SJSA1 (cell line): ENCODE measurements around the gene USP24. TPM values are rescaled to one million over a fixed set of nuclear protein-coding genes. Genes with fewer than 3 reads are reported as not detected.
"Not testable (repeated sequence)": the region's sequence is repeated elsewhere in the genome, so short reads cannot be mapped to it uniquely, and the experiment has no call there.

ENCODE experiments used
- DNase-seq, 2 experiments: peaks; one replicate each; pipeline ENCODE4 v3.0.0-alpha.2; 2015 to 2020; ENCODE audit warnings: low spot score in 2 of 2, low read depth in 1 of 2
- H3K27ac ChIP-seq: fragments of 250-450 bp; sonication (Bioruptor Pico); 2 replicates; pipeline ENCODE4 v1.5.1; 2020; ENCODE audit warnings: mild to moderate bottlenecking, moderate library complexity
- H3K27me3 ChIP-seq: fragments of 250-450 bp; sonication (Bioruptor Pico); replicated peaks from 2 replicates; pipeline ENCODE4 v1.5.1; 2020; ENCODE audit warnings: mild to moderate bottlenecking, moderate library complexity
- H3K36me3 ChIP-seq: fragments of 250-450 bp; sonication (Bioruptor Pico); 2 replicates; pipeline ENCODE4 v1.5.1; 2020; ENCODE audit warnings: mild to moderate bottlenecking
- H3K4me1 ChIP-seq: fragments of 250-450 bp; sonication (Bioruptor Pico); replicated peaks from 2 replicates; pipeline ENCODE4 v1.6.1; 2021; ENCODE audit warnings: mild to moderate bottlenecking
- H3K4me3 ChIP-seq: fragments of 250-450 bp; sonication (Bioruptor Pico); 2 replicates; pipeline ENCODE4 v1.5.1; 2020; ENCODE audit warnings: mild to moderate bottlenecking
- H3K9me3 ChIP-seq: fragments of 250-450 bp; sonication (Bioruptor Pico); replicated peaks from 2 replicates; pipeline ENCODE4 v1.5.1; 2020; ENCODE audit warnings: mild to moderate bottlenecking
- total RNA-seq: library from RNA; depleted of rRNA; stranded (reverse); fragments of >200 nt; shearing (Covaris generic); gene quantifications from 2 replicates; pipeline ENCODE4 v1.2.3, GENCODE V29; 2014

Gene USP24
- total RNA-seq, 1 experiment from 2014 or later, result 24.4 TPM

GRCh38 chr1:55239548-55239947, 24.4 kb upstream of the USP24 start:
- no peak overlapping the region for H3K4me3 ChIP-seq
- H3K9me3 ChIP-seq, result no peaks in the 10 kb centered on the region
- no peak for DNase-seq

GRCh38 chr1:55235722-55236121, 20.6 kb upstream of the USP24 start:
- H3K36me3 ChIP-seq, result no peaks in the 10 kb centered on the region
- H3K9me3 ChIP-seq, result no peaks in the 10 kb centered on the region
- peaks cover 24% of the 10 kb centered on the region for H3K4me1 ChIP-seq
- no peak overlapping the region for H3K4me3 ChIP-seq
- H3K27ac ChIP-seq, result peak overlapping the region; percentile 17; the same call in 1 of the 2 replicates
- DNase-seq, result peak; percentile 50 to 71
- H3K27me3 ChIP-seq, result no peaks in the 10 kb centered on the region

More at GRCh38 chr1:55239548-55239947, 24.4 kb upstream of the USP24 start:
- no peak overlapping the region for H3K27ac ChIP-seq
- H3K27me3 ChIP-seq, result no peaks in the 10 kb centered on the region
- H3K4me1 ChIP-seq, result peaks cover 10% of the 10 kb centered on the region
- no peaks in the 10 kb centered on the region for H3K36me3 ChIP-seq

- Histone ChIP-seq H3K4me3 (no peak overlapping the region), H3K27ac (no peak overlapping the region), H3K27me3 (no peaks in the 10 kb centered on the region), H3K36me3 (no peaks in the 10 kb centered on the region), H3K9me3 (no peaks in the 10 kb centered on the region), H3K4me1 (peaks cover 24% of the 10 kb centered on the region)
- no peak for DNase-seq
These were observed 18.9 kb upstream of the USP24 start for GRCh38 chr1:55234016-55234415.

GRCh38 chr1:55233145-55233777, 18.1 kb upstream of the USP24 start:
- Histone ChIP-seq H3K9me3 (no peaks in the 10 kb centered on the region), H3K27me3 (no peaks in the 10 kb centered on the region), H3K36me3 (no peaks in the 10 kb centered on the region), H3K27ac (peak overlapping the region; percentile 33; the same call in 1 of the 2 replicates), H3K4me1 (peaks cover 24% of the 10 kb centered on the region), H3K4me3 (no peak overlapping the region)
- DNase-seq, result peak; percentile 74 to 82

- no peaks in the 10 kb centered on the region for H3K36me3 ChIP-seq
- no peak for DNase-seq
- H3K27ac ChIP-seq, result no peak overlapping the region
- H3K9me3 ChIP-seq, result no peaks in the 10 kb centered on the region; the same call in 1 of the 2 replicates
- H3K4me1 ChIP-seq, result peaks cover 24% of the 10 kb centered on the region
- H3K4me3 ChIP-seq, result no peak overlapping the region
- H3K27me3 ChIP-seq, result no peaks in the 10 kb centered on the region
These were observed 17.4 kb upstream of the USP24 start for GRCh38 chr1:55232448-55233144.

GRCh38 chr1:55231745-55232144, 16.6 kb upstream of the USP24 start:
- Histone ChIP-seq H3K27ac (no peak overlapping the region), H3K27me3 (no peaks in the 10 kb centered on the region)
- no peak for DNase-seq

GRCh38 chr1:55230659-55231058, 15.5 kb upstream of the USP24 start:
- no peak for DNase-seq
- Histone ChIP-seq H3K27ac (no peak overlapping the region), H3K4me1 (peaks cover 20% of the 10 kb centered on the region), H3K9me3 (peaks cover 4% of the 10 kb centered on the region; the same call in 1 of the 2 replicates), H3K27me3 (no peaks in the 10 kb centered on the region), H3K4me3 (no peak overlapping the region), H3K36me3 (no peaks in the 10 kb centered on the region)

More at GRCh38 chr1:55231745-55232144, 16.6 kb upstream of the USP24 start:
- no peaks in the 10 kb centered on the region for H3K36me3 ChIP-seq
- peaks cover 4% of the 10 kb centered on the region; the same call in 1 of the 2 replicates for H3K9me3 ChIP-seq
- H3K4me1 ChIP-seq, result peaks cover 24% of the 10 kb centered on the region
- no peak overlapping the region for H3K4me3 ChIP-seq

- not testable (repeated sequence) for H3K27ac ChIP-seq, H3K4me3 ChIP-seq, H3K27me3 ChIP-seq, H3K9me3 ChIP-seq, DNase-seq, H3K36me3 ChIP-seq
- peaks cover 14% of the 10 kb centered on the region for H3K4me1 ChIP-seq
These were observed 14.6 kb upstream of the USP24 start for GRCh38 chr1:55229726-55230125.

- DNase-seq, result no peak
- Histone ChIP-seq H3K27ac (no peak overlapping the region), H3K4me3 (no peak overlapping the region), H3K36me3 (no peaks in the 10 kb centered on the region), H3K4me1 (no peaks in the 10 kb centered on the region), H3K9me3 (peaks cover 4% of the 10 kb centered on the region; the same call in 1 of the 2 replicates), H3K27me3 (no peaks in the 10 kb centered on the region)
These were observed 10.1 kb upstream of the USP24 start for GRCh38 chr1:55225228-55225627.

GRCh38 chr1:55224729-55225128, 9.6 kb upstream of the USP24 start:
- Histone ChIP-seq H3K4me1 (no peaks in the 10 kb centered on the region), H3K9me3 (peaks cover 4% of the 10 kb centered on the region; the same call in 1 of the 2 replicates), H3K27ac (no peak overlapping the region), H3K27me3 (no peaks in the 10 kb centered on the region), H3K36me3 (no peaks in the 10 kb centered on the region), H3K4me3 (no peak overlapping the region)
- DNase-seq, result no peak

GRCh38 chr1:55222152-55222551, 7.0 kb upstream of the USP24 start:
- no peak overlapping the region for H3K27ac ChIP-seq
- DNase-seq, result no peak
- H3K36me3 ChIP-seq, result no peaks in the 10 kb centered on the region
- no peaks in the 10 kb centered on the region for H3K27me3 ChIP-seq
- 0 out of 2 replicates have a peak, but pooled peaks cover 2% of the 10 kb centered on the region for H3K9me3 ChIP-seq
- H3K4me1 ChIP-seq, result no peaks in the 10 kb centered on the region
- no peak overlapping the region for H3K4me3 ChIP-seq

GRCh38 chr1:55217226-55217986, 2.2 kb upstream of the USP24 start:
- Histone ChIP-seq H3K4me1 (peaks cover 6% of the 10 kb centered on the region), H3K9me3 (peaks cover 7% of the 10 kb centered on the region), H3K27ac (no peak overlapping the region), H3K36me3 (peaks cover 16% of the 10 kb centered on the region), H3K4me3 (no peak overlapping the region), H3K27me3 (no peaks in the 10 kb centered on the region)
- DNase-seq, result no peak

- DNase-seq, result no peak
- Histone ChIP-seq H3K27me3 (no peaks in the 10 kb centered on the region), H3K4me3 (peak overlapping the region; percentile 100), H3K4me1 (peaks cover 13% of the 10 kb centered on the region), H3K9me3 (peaks cover 7% of the 10 kb centered on the region), H3K36me3 (peaks cover 18% of the 10 kb centered on the region), H3K27ac (peak overlapping the region; percentile 77; the same call in 1 of the 2 replicates)
These were observed 932 bp upstream of the USP24 start for GRCh38 chr1:55216096-55216495.

GRCh38 chr1:55214934-55215193, 300 bp downstream of the USP24 start:
- H3K9me3 ChIP-seq, result peaks cover 7% of the 10 kb centered on the region
- H3K27ac ChIP-seq, result peak overlapping the region; percentile 77
- peak in 1 of 2 experiments; percentile 49 for DNase-seq
- H3K27me3 ChIP-seq, result no peaks in the 10 kb centered on the region
- H3K4me1 ChIP-seq, result peaks cover 13% of the 10 kb centered on the region
- H3K4me3 ChIP-seq, result peak overlapping the region; percentile 100
- H3K36me3 ChIP-seq, result peaks cover 18% of the 10 kb centered on the region
